Stimulated activated CD4-positive, alpha-beta T cell treated with anti-CD3 and anti-CD28 coated beads, TNF-alpha, amount 100 ng/mL, for 1 hour (primary cell): ENCODE measurements around the gene FLRT2.

Experiments
- DNase-seq, 3 donors: peaks; one replicate each; pipeline ENCODE4 v3.0.0-alpha.2; 2020; ENCODE audit warnings: low read depth in 3 of 3, low spot score in 1 of 3

Gene FLRT2

DNA sequence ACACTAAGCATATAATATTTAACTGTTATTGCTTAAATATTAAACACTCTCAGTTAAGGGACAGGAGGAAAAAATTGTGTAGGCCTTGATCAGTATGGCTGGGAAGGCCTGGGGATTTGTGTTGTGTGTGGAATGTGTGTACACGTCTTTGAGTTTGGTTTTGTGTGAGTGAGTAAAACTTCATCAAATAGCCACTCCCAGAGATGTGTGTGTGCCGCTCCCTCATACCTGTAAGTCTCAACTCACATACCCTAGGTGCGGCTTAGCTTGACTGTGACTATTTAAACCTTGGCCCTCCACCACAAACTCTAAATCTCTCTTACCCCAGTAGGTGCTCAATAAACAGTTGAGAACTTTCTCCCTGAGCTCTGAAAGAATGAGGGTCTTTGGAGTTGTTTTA lies 64.3 kb downstream of the FLRT2 start:
- DNase-seq: no peak

GRCh38 chr14:85595981-85596380 lies 66.0 kb downstream of the FLRT2 start:
- DNase-seq: no peak

DNA sequence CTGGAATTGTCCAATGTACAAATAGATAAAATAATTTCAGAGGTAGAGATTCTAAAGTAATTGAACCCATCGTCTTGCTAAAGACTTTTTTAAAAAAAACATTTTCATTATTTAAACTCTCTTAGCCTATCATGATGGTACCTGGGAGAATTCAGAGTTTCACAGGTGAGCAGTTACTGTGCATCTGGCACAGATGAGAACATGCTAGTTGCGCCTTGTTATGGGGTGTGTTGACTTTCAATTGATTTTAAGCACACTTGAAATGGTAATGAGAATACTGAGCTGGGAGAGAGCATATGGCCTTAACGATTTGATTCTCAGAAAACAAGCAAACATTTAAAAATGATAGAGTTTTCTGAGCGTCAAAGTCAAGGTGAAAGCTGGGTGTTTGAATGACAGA lies 66.6 kb downstream of the FLRT2 start:
- no peak for DNase-seq

- no peak for DNase-seq
Observed at GRCh38 chr14:85597701-85598100, 67.8 kb downstream of the FLRT2 start.

DNA sequence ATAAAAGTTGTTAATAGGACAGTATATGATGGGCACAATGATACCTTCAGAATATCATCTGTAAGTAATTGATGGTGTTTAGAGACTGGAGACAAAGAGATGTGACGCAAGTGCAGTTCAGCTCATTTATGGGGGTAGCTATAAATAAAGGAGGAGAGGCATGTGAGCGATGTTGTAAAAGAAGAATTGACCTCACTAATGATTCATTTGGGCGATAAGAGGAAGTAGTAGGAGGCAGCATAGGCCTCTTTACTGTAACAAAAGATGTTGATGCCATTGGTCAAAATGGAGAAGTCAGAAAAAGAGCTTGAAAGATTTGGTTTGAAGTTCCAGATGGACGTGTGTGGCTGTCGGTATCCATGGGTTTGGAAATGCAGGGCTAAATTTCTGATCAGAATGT lies 70.0 kb downstream of the FLRT2 start:
- DNase-seq: no peak

GRCh38 chr14:85601246-85601645 lies 71.3 kb downstream of the FLRT2 start:
- no peak for DNase-seq

GRCh38 chr14:85601690-85602089 lies 71.7 kb downstream of the FLRT2 start:
- no peak for DNase-seq

DNA sequence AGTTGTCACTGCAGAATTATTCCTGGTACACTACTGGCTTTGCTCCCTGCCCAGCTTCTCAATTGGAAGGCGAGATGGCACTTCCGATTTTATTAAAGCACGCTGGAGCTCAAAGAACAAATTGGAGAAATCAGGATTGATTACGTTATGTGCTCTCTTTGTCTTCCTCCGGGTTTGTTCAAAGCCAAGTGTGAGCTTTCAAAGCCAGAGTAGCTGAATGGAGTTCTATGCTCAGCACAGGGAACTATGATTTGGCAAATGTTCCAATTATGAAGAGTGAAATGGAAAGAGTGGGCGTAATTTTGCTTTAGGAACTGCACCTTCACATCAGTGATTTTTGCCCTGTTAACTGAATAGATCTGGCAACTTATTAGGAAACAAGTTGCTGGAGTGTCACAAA lies 72.4 kb downstream of the FLRT2 start:
- DNase-seq: no peak

GRCh38 chr14:85604021-85604420 lies 74.1 kb downstream of the FLRT2 start:
- DNase-seq: no peak

DNA sequence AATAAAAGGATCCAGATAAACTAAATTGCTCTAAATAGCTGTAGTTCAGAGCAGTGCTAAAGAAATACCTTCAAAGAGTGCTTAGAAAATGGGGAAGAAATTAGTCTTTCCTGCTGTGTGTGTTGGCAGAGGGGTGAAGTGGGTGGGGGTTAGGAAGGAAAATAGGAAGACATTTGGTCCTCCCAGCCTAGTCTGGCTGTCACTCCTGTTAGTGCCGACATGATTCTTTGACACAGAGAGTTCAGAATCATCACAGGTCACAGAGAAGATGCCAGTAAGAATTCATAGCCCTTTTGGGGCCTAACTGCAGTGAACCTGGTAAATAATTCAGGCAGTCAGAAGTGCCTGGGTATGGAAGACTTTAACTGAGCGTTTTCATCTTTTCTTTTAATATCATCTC lies 74.8 kb downstream of the FLRT2 start:
- no peak for DNase-seq

GRCh38 chr14:85607651-85608081 lies 77.7 kb downstream of the FLRT2 start:
- DNase-seq: no peak

- no peak for DNase-seq
Observed at GRCh38 chr14:85613496-85613895, 83.6 kb downstream of the FLRT2 start.

GRCh38 chr14:85616386-85616885 lies 86.5 kb downstream of the FLRT2 start:
- DNase-seq: no peak

- DNase-seq: no peak
Observed at GRCh38 chr14:85616886-85617285, 86.9 kb downstream of the FLRT2 start.

- DNase-seq: no peak
Observed at GRCh38 chr14:85617791-85618190, 87.8 kb downstream of the FLRT2 start.

- DNase-seq: no peak
Observed at GRCh38 chr14:85618390-85618789, 88.4 kb downstream of the FLRT2 start.

GRCh38 chr14:85618978-85619377 lies 89.0 kb downstream of the FLRT2 start:
- no peak for DNase-seq

- no peak for DNase-seq
Observed at GRCh38 chr14:85619851-85620250, 89.9 kb downstream of the FLRT2 start.

- no peak for DNase-seq
Observed at GRCh38 chr14:85620947-85621346, 91.0 kb downstream of the FLRT2 start.

GRCh38 chr14:85622106-85622505 lies 92.2 kb downstream of the FLRT2 start:
- no peak for DNase-seq

- no peak for DNase-seq
Observed at GRCh38 chr14:85622986-85623685, 93.2 kb downstream of the FLRT2 start.

DNA sequence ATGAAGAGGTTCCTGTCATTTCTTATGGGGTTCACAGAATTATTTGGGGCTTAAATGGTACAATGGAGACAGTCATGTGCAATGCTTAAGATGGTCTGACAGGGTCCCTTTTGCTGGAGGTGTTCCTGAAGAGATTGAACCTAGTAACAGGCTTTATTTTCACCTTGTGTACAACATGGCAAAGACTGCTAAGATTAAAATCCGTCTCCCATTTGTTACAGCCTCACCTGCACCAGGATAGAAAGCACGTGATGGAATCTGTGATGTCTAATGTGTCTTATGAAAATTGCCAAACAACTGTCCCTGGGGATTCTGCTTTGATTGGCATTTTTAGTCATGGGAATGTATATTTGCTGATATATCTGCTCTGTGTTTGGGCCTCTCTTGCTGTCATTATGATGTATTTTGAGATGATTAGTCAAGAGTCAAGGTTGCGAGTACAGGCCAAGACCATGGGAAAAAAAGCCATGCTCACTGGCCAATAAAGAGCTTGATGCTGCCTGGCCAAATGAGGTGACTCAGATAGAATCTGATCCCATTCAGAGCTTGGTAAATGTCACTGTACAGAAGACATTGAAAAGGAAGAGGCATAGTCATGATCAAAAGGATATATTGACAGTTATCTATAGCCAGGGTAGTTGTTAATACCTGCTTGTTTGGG lies 96.1 kb downstream of the FLRT2 start:
- DNase-seq: no peak

- DNase-seq: no peak
Observed at GRCh38 chr14:85634205-85634604, 104.3 kb downstream of the FLRT2 start.
